Stimulated activated CD8-positive, alpha-beta memory T cell treated with anti-CD3 and anti-CD28 coated beads, Interleukin-7, amount 100 ng/mL, for 48 hours (primary cell): ENCODE data around the gene NFE2L2.
"Not testable (repeated sequence)": the region's sequence is repeated elsewhere in the genome, so short reads cannot be mapped to it uniquely, and the experiment has no call there.

ENCODE experiments used
- DNase-seq, 2 donors: peaks; one replicate each; pipeline ENCODE4 v3.0.0-alpha.2; 2020; ENCODE audit warnings: low read depth in 1 of 2; ENCODE audit errors: extremely low read depth in 1 of 2

Gene NFE2L2

GRCh38 chr2:177264693-177265587, at the start of gene NFE2L2:
TSS of gene NFE2L2 (minus strand) at chr2:177264727. CDS start at chr2:177264576, 151 bp downstream.
- DNase-seq, result peak; percentile 92

DNA sequence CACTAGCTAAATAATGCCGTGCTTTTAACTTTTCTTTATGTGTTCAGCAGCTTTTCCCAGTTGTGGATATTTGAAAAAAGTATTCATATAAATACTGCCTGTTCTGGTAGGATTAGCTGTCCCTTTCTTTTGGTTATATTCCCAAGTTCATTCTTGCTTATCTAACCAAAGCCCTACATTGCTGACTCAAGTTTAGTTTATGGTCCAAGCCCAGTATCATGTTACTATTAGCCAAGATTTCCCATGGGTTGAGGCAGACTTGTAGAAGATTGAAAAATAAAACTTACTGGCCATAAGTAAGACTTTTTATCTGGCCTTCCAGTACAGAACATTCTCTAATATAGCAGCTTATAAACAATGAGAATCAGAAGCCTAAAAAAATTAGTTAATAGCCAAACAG, 49.7 kb upstream of the NFE2L2 start:
- no peak for DNase-seq

DNA sequence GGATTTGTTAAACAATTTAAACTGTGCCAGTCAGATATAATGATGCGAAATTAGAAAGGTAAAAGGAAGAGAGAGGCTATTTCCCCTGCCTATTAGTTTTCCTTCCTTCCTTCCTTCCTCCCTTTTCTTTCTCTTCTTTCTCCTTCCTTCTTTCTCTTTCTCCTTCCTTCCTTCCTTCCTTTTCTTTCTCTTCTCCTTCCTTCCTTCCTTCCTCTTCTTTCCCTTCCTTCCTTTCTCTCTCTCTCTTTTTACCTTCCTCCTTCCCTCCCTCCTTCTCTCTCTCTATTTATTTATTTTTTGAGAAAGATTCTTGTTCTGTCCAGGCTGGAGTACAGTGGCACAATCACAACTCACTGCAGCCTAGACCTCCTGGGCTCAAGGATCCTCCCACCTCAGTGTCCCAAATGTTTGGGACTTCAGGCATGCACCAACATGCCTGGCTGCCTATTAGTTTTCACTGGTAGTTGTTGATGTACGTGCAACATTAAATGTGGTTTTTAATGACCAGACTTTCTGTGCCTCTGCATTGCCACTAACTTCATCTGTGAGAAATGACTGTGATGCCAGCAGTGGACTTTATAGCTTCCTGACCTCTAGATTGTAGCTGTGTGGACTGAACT, 48.7 kb upstream of the NFE2L2 start:
- no peak for DNase-seq

DNA sequence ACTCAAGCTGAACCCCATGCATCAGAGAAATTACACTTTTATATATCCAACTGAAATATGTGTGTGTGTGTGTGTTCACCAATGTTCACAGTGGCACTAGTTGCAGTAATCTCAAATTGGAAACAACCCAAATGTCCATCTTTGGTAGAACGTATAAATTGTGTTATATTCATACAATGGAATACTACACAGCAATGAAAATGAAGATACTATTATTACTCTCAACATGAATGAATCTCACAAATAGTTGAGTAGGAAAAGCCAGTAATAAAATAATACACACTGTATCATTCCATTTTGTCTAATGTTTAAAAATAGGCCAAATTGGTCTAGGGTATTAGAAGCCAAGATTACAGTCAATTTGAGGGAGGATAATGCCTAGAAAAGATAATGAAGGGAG, 48.0 kb upstream of the NFE2L2 start:
- no peak for DNase-seq

DNA sequence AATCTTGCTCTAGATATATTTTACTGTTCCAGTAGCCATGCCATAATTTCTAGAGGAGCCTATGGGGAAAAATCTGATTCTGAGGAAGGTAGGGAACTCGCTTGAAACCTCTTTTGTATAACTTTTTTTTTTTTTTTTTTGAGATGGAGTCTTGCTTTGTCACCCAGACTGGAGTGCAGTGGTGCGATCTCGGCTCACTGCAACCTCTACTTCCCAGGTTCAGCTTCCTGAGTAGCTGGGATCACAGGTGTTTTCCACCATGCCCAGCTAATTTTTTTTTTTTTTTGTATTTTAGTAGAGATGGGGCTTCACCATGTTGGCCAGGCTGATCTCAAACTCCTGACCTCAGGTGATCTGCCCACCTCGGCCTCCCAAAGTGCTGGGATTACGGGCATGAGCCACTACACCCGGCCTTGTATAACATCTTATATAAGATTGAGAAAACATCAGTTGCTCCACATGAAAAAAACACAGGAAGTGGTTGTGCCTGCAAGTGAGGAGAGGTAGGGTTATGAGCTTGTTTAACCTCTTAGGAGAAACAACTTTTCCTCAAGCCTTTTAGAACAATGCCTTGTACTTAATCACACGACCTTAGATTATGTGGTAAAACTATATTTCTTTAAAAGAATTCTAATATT, 45.3 kb upstream of the NFE2L2 start:
- not testable (repeated sequence) for DNase-seq

DNA sequence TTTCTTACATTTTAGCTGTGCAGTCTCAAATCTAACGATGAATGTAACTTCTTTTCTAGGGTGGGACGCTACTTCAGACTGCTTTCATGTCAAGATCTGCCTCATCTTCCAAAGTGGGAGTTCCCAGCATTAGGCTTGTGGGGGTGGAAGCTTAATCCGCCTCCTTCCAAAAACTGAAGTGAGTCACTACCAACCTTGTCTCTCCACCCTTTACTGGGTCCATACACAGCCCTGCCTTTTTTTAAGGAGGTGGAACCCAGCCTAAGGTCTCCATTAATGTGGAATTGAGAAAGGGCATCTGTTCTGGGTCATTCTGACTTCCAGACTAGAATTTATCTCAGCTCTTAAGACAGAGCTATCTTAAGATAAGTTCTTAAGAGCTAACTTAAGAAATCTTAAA, 42.0 kb upstream of the NFE2L2 start:
- DNase-seq, result no peak

DNA sequence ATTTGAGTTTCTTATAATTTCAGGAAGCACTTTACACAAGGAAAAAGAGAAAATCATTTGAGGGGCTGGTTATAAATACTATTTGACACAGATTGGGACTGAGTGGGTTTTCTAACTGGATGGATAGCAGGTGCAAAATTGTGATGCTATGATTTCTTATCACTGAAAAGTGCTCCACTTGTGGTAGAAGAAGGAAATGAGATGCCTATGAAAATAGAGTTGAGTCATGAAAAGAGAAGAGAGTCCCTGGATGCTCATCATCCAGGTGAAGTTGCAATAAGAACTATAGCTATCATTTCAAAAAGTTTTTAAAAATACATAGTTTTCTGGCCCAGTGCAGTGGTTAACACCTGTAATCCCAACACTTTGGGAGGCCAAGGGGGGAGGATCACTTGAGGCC, 39.4 kb upstream of the NFE2L2 start:
- DNase-seq, result no peak

GRCh38 chr2:177302552-177302951, 38.0 kb upstream of the NFE2L2 start:
- DNase-seq, result no peak

DNA sequence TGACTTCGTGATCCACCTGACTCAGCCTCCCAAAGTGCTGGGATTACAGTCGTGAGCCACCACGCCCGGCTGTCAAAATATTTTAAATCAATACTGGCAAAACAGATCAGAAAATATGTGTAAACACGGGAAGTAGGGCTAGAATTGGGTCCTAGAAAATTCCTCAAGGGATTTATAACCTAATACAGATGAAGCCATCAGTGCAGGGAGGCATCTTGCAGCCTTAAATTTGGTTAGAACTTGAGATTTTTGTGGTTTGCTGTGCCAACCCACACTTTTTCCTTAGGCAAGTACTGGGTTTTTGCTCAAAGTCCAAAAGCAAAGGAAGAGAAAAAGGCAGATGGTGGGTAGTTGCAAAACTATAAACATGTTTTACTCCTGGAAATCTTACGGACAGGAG, 33.7 kb upstream of the NFE2L2 start:
- no peak for DNase-seq

- no peak for DNase-seq
Observed at GRCh38 chr2:177296040-177296439, 31.5 kb upstream of the NFE2L2 start.

- DNase-seq, result no peak
Observed at GRCh38 chr2:177295484-177295883, 31.0 kb upstream of the NFE2L2 start.

DNA sequence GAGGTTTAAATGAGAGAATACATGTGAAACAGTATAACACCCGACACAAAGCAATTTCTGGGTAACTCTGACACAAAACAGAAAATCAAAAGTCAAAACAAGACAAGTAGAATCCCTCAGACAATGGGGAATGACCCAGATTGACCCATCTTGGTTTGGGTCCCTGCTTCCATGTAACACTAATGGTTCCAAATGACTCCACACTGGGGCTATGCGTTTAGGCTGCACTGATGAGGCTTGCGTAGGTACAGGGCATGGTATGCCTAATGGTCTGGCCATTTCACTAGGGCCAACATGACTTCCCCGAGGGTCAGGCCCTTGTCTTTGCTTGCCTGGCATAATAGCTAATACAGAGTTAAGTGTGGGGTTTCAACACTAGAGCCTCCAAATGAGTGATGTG, 27.2 kb upstream of the NFE2L2 start:
- DNase-seq, result peak in 1 of 2 donors; percentile 23

GRCh38 chr2:177289824-177290628, 25.5 kb upstream of the NFE2L2 start:
- no peak for DNase-seq

DNA sequence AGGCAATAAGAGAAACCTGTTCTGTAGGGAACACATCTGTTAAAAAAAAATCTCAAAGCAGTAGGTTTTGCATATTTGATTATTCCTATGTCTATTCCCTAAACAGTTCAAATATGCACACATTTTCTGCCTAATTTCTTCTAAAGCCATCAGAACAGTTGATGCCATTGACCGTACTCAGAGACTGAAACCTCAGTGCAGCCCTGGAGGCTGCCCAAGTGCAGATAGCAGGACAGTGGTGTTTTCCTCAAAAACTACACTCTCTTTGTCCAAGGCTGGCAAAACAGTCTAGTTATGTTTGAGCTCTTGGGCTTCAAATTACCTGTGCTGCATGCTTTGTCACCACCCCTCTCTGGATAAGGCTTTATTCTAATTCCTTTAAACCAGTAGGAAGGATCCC, 23.3 kb upstream of the NFE2L2 start:
- DNase-seq, result no peak

- no peak for DNase-seq
Observed at GRCh38 chr2:177285892-177286715, 21.6 kb upstream of the NFE2L2 start.

DNA sequence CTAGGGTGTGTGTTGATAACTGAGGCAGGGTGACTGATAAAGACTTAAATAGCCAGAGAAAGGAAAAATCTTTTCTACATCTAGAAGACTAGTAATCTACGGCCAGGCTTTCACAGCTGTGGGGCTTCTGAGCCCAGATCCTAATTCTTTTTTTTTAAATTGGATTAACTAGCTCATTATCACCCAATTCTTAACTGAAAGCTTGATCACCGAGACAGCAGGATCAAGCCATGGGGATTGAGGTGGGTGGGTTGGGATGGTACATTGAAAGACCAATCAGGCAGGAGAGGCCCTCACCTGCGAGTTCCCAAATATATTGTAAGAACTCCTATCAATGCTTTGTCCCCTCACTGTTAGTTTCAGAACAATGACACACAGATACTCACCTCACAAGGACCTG, 20.0 kb upstream of the NFE2L2 start:
- no peak for DNase-seq

- DNase-seq, result no peak
Observed at GRCh38 chr2:177283906-177284305, 19.4 kb upstream of the NFE2L2 start.

DNA sequence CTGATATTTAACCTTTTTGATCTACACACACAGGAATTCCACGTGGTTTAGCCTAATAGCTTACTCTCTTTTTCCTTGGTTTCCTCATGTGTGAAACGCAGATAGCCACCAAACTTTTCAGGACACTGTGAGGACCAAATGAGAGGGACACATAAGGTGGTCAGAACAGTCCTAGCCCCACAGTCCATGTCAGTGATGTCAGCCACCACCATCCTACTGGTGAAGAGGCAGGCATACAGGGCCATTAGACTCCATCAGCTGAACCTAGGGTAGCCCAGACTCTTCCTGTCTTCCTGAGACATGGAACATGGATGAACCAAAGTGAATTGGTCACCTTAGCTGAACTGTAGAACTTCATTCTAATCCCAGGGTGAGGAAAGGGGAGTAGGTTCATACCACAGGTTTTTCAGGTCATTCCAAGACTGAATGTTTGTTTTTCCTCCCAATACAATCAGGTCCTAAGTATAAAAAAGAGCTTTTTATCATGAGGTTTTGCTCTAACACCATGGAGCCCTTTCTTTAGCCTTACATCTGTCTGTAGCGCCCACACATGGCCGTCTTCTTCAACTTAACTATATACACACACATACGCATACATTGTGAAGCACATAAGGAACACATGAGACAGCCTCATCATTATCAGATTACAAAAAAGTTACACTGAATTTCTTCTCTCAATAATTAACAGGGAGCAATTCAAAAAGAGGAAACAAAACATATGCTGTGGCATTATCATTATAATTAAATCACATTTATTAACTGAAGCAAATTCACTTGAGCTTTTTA, 18.5 kb upstream of the NFE2L2 start:
- DNase-seq, result no peak

GRCh38 chr2:177282181-177282641, 17.7 kb upstream of the NFE2L2 start:
- DNase-seq, result no peak
